Jurkat, Clone E6-1 (cell line): ENCODE measurements around the gene CFAP68. TPM values are rescaled to one million over a fixed set of nuclear protein-coding genes. Genes with fewer than 3 reads are reported as not detected.

Experiments
- DNase-seq: peaks from one replicate; pipeline ENCODE4 v3.0.0-alpha.2; 2011; ENCODE audit warnings: low read depth, low spot score
- H3K4me3 ChIP-seq: 2 replicates; pipeline ENCODE4 v1.5.1; 2011; ENCODE audit warnings: mild to moderate bottlenecking, low read length, control low read depth, moderate library complexity
- polyA plus RNA-seq: library from polyadenylated mRNA; unstranded; fragments of >200 nt; gene quantifications from one replicate; pipeline ENCODE4 v1.2.1, GENCODE V29; 2012; ENCODE audit warnings: missing spikeins; ENCODE audit not compliant: insufficient read length, insufficient read depth

CFAP68 gene, protein sequence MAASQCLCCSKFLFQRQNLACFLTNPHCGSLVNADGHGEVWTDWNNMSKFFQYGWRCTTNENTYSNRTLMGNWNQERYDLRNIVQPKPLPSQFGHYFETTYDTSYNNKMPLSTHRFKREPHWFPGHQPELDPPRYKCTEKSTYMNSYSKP
- 87.1 TPM for polyA plus RNA-seq

- H3K4me3 ChIP-seq: peak within 1 kb of the TSS; percentile 87
Observed at GRCh38 chr11:111878849-111879636, at the start of gene CFAP68, which contains the start of gene FDXACB1. Gene CFAP68, plus strand, starts transcription at chr11:111879541. Its CDS starts 20 bp downstream, at chr11:111879561. Gene FDXACB1, minus strand, starts transcription at chr11:111879165. Its CDS starts 33 bp downstream, at chr11:111879132.

GRCh38 chr11:111833524-111833923 is 45.8 kb upstream of the CFAP68 start:
- no peak for DNase-seq
- no peak overlapping the region for H3K4me3 ChIP-seq

More at GRCh38 chr11:111878849-111879636, at the start of gene CFAP68, which contains the start of gene FDXACB1:
- DNase-seq: peak; percentile 96

GRCh38 chr11:111834432-111835163 is 44.7 kb upstream of the CFAP68 start:
- H3K4me3 ChIP-seq: no peak overlapping the region
- no peak for DNase-seq

DNA sequence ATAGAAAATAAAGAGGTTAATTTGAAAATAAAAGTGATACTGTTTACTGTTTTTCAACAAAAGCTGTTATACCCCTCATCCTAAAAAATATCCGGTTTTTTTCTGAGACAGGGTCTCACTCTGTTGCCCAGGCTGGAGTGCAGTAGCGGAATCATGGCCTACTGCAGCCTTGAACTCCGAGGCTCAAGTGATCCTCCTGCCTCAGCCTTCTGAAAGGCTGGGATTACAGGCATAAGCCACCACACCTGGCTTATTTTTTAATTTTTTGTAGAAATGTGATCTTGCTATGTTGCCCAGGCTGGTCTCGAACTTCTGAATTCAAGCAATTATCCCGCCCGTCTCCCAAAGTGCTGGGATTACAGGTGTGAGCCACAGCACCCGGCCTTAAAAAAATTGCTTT is 43.7 kb upstream of the CFAP68 start:
- DNase-seq: no peak
- no peak overlapping the region for H3K4me3 ChIP-seq

- no peak for DNase-seq
- no peak overlapping the region for H3K4me3 ChIP-seq
Observed at GRCh38 chr11:111836162-111836561, 43.2 kb upstream of the CFAP68 start.

DNA sequence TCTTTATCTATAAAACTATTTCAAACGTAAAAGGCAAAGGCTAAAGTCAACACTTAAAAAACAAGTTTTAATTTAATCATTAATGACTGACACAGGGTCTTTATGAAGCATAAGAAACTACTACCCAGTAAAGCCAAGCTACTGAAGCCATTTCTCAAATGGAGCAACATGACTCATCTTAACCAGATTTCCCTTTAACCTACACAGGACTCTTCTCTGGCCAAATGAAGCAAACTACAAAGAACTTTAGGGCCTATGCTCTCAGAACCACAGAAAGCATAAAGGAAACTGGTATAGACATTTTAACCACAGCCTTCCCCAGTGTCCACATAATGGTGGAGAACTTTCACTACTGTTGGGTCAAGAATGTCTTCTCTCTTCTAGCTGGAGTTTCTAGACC is 42.6 kb upstream of the CFAP68 start:
- no peak for DNase-seq

DNA sequence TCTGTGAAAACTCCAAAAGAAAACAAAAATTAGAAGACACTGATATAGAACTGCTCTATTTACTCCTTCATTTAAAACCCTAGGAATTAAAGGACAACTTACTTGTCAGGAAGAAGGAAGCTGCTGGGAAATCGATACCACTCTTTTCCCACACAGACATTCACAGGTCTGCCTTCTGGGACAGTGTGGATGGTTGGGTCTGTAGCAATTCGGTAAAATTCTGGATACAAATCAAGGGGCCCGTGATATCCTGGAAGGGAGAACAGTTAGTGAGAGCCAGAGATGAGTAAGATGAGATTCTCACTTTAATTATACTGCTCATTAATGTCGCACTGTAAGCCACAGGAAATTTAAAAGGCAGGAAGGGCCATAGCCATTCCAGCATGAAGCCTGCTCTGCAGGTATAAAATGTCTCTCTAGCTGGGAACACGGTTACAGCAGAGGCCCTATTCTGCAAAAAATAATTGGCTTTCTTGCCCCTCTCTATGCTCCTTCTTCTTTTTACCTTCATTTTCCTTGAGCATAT is 41.9 kb upstream of the CFAP68 start:
- no peak overlapping the region for H3K4me3 ChIP-seq
- no peak for DNase-seq

More for the DNA sequence above, 42.6 kb upstream of the CFAP68 start:
- H3K4me3 ChIP-seq: no peak overlapping the region

- no peak for DNase-seq
Observed at GRCh38 chr11:111838054-111838453, 41.3 kb upstream of the CFAP68 start.

DNA sequence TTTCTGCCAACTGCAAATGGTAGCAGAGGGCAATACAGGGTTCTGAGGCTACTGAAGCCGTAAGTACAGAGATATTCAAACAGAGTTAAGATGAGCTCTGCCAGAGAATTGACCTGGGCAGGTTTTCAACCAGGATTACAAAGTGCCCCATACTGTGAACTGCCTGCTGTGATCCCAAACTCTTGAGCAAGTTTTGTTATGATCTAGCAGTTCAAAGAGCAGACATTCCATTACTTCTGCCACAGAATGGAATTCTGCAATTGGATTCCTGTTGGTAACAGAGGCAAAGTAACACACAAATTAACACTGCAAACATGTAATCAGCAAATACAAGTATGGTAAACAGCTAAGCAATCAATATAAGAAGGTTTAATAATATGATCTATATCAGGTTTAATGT is 39.2 kb upstream of the CFAP68 start:
- H3K4me3 ChIP-seq: no peak overlapping the region
- DNase-seq: no peak

More at GRCh38 chr11:111838054-111838453, 41.3 kb upstream of the CFAP68 start:
- no peak overlapping the region for H3K4me3 ChIP-seq

- DNase-seq: peak; percentile 75
Observed at GRCh38 chr11:111841370-111842053, 37.8 kb upstream of the CFAP68 start.

GRCh38 chr11:111843661-111844060 is 35.7 kb upstream of the CFAP68 start:
- no peak overlapping the region for H3K4me3 ChIP-seq
- no peak for DNase-seq

More at GRCh38 chr11:111841370-111842053, 37.8 kb upstream of the CFAP68 start:
- H3K4me3 ChIP-seq: no peak overlapping the region

DNA sequence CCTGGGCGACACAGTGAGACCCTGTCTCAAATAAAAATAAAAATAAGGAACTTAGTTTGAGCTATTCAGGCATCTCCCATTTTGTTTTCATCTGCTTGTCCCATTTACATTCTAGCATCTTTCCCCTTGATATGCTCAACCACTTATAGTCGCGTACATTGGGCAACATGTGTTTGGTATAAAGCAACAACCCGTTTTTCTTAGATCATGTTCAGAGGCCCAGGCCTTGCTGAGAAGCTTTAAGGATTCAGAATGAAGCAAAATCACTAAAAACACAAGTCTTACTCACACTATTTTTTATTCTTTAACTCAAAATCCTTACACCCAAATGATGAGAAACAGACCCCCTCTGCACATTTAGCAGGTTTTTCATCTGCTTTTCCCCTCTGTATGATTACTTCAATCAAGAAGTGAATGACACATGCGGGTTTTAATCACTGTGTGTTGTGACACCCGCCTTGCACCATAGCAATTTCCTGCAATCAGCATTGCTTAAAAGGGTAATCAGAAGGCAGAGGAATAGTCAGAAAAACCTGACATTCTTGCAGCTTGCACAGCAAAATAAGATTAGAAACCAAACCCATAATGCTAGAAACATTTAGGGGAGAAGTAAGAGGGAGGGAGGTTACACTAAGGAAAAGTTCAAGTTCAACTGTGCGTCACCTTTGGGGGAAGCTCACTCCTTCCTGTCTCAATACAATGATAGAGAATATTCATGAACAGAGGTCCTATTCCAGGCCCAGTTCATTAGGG is 33.9 kb upstream of the CFAP68 start:
- no peak overlapping the region for H3K4me3 ChIP-seq
- no peak for DNase-seq

DNA sequence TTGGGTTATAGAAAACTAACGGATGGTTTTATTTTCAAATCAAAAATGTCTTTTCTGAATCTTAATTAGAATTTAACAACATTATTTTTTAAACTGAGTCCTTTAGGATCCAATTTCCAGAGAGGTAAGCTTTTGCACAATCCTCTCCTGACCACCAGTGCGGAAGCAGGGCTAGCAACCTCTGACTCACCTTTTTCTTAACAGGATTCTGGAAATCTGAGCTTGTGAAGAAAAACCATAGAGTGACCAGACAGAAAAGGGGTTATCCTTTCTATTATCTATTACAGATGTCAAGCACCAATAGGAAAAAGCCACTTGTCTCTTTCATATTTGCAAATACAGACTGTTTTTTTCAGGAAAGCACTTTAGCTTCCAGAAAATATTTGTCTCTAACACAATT is 33.3 kb upstream of the CFAP68 start:
- H3K4me3 ChIP-seq: no peak overlapping the region
- no peak for DNase-seq

GRCh38 chr11:111846636-111847035 is 32.7 kb upstream of the CFAP68 start:
- no peak for DNase-seq
- no peak overlapping the region for H3K4me3 ChIP-seq

DNA sequence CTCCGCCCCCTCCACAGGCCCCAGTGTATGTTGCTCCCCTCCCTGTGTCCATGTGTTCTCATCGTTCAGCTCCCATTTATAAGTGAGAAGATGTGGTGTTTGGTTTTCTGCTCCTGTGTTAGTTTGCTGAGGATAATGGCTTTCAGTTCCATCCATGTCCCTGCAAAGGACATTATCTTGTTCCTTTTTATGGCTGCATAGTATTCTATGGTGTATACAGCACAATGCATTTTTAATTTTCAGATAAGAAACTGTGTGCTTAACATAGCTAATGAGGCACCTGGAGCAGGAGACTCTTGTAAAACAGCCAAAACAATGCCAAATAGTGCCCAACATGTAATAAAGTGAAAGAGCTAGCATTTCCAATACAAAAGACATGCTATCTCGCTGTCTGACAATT is 29.7 kb upstream of the CFAP68 start:
- no peak for DNase-seq
- H3K4me3 ChIP-seq: no peak overlapping the region

DNA sequence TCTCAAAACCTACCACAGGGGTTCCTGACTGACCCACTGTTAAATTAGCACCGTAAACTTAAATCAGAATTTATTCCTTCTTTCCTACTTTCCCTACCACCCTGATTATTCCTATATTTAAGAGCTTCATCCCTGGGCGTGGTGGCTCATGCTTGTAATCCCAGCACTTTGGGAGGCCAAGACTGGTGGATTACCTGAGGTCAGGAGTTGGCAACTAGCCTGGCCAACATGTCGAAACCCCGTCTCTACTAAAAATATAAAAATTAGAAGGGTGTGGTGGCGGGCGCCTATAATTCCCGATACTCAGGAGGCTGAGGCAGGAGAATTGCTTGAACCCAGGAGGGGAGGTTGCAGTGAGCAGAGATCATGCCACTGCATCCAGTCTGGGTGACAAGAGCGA is 28.3 kb upstream of the CFAP68 start:
- H3K4me3 ChIP-seq: no peak overlapping the region
- no peak for DNase-seq

DNA sequence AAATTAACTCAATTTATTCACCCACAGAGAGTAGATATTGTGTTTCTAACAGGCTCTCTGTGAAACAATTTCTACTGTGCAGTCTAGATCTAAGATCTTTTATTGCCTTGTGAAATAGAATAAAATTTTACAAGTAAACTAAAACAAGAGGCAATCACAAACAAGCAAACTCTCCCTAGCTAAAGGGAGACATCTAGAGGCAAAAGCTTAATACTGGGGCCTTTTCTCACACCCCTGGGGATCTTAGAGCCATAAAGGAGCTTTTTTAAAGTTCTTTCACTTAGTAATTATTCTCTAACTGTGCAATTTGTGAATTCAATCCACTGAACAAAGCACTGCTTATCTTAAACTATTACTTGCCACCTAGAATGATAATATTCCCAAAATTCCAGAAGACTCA is 27.7 kb upstream of the CFAP68 start:
- no peak overlapping the region for H3K4me3 ChIP-seq
- DNase-seq: no peak

DNA sequence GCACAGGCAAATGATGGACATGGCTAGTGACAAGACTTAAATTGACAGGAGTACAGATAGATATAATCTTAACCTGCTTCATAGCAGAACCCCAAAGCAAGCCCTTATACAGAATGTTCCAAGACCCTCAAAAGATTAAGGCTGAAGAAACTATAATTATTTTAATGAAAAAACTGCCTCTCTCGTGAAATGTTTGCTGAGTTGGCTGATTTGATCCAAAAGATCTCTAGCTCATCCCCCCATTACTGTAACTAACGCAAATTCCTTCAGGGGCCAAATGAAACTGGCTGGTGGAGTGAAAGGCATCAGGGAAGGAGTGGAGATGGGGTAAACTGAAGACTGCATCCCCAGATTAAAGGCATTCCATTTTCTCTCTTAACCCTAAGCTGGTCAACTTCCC is 27.2 kb upstream of the CFAP68 start:
- H3K4me3 ChIP-seq: no peak overlapping the region
- DNase-seq: no peak
